ENCODE measurements around the gene HRK.

GRCh38 chr12:116879509-116880212 lies 1.6 kb downstream of the HRK start:
- TF ChIP-seq CTCF (IDR thresholded peaks at IDR 0.05) (no peak), EP300 (IDR thresholded peaks at IDR 0.05) (no peak)

All from gastroesophageal sphincter (tissue), 3 donors.